ENCODE results near the gene TMEM201. TPM values are rescaled to one million over a fixed set of nuclear protein-coding genes. Genes with fewer than 3 reads are reported as not detected.

The TMEM201 gene
- total and polyA plus RNA-seq, 11 donors = 13.1 to 24.8 (median 18.5) TPM

- peaks cover 9 to 40% (median 30%) of the 10 kb centered on the region in 9 donors for H3K27me3 ChIP-seq
- H3K27ac ChIP-seq = peak overlapping the region in 6 of 12 donors; percentile 23 to 96 (median 53)
- H3K4me3 ChIP-seq = peak overlapping the region; percentile 29 to 76 (median 53)
- H3K4me1 ChIP-seq = peaks cover 0 to 47% (median 10%) of the 10 kb centered on the region in 12 donors
- WGBS, 4 donors = 7 to 15% (median 10%) methylated on average over 47 to 55 of the region's 55 CpGs
- DNase-seq = peak in 3 of 5 donors; percentile 30 to 81 (median 33)
- peak in 2 of 4 donors; percentile 29 to 40 for ATAC-seq
- intact Hi-C loops (cut with DNase I) = no loop called here
- H3K36me3 ChIP-seq = no peaks in the 10 kb centered on the region
- no peaks in the 10 kb centered on the region for H3K9me3 ChIP-seq
- TF ChIP-seq CTCF (IDR thresholded peaks at IDR 0.05) (no peak), POLR2A (IDR thresholded peaks at IDR 0.05) (no peak)
Measured at GRCh38 chr1:9652379-9653209, 63.9 kb downstream of the TMEM201 start.

- H3K36me3 ChIP-seq = no peaks in the 10 kb centered on the region
- no peak for DNase-seq
- peak overlapping the region in 3 of 12 donors; percentile 14 to 96 (median 30) for H3K27ac ChIP-seq
- no peak for TF ChIP-seq CTCF (IDR thresholded peaks at IDR 0.05)
- no peak for TF ChIP-seq POLR2A (IDR thresholded peaks at IDR 0.05)
- no peaks in the 10 kb centered on the region for H3K9me3 ChIP-seq
- H3K4me3 ChIP-seq = peak overlapping the region in 8 of 12 donors; percentile 2 to 76 (median 58)
- ATAC-seq = no peak
- H3K27me3 ChIP-seq = peaks cover 9 to 40% (median 30%) of the 10 kb centered on the region in 9 donors
- intact Hi-C loops (cut with DNase I) = no loop called here
- peaks cover 0 to 52% (median 10%) of the 10 kb centered on the region in 12 donors for H3K4me1 ChIP-seq
- 41 to 53% (median 46%) methylated on average over 9 to 11 of the region's 11 CpGs for WGBS, 4 donors
Measured at GRCh38 chr1:9653210-9653490, 64.4 kb downstream of the TMEM201 start.

GRCh38 chr1:9653491-9654050, 64.9 kb downstream of the TMEM201 start:
- Histone ChIP-seq H3K4me3 (peak overlapping the region in 4 of 12 donors; percentile 4 to 76 (median 62)), H3K27me3 (peaks cover 9 to 40% (median 30%) of the 10 kb centered on the region in 9 donors), H3K36me3 (no peaks in the 10 kb centered on the region), H3K27ac (peak overlapping the region in 1 of 12 donors; percentile 96), H3K9me3 (no peaks in the 10 kb centered on the region), H3K4me1 (peaks cover 0 to 54% (median 10%) of the 10 kb centered on the region in 12 donors)
- TF ChIP-seq CTCF (IDR thresholded peaks at IDR 0.05) = no peak
- TF ChIP-seq POLR2A (IDR thresholded peaks at IDR 0.05) = no peak
- 42 to 54% (median 52%) methylated on average over 9 to 10 of the region's 10 CpGs for WGBS, 4 donors
- no peak for DNase-seq
- peak in 2 of 4 donors; percentile 22 to 44 for ATAC-seq
- intact Hi-C loops (cut with DNase I) = no loop called here

All from heart left ventricle (tissue), 16 donors.